Urothelium cell line (cell line): ENCODE data around the gene PDE9A.
A peak's percentile ranks its signal among the peaks of the same experiment; 100 is the strongest.

Experiments
- DNase-seq: peaks from one replicate; pipeline ENCODE4 v3.0.0; 2011; ENCODE audit warnings: low spot score, mixed read lengths
- FAIRE-seq: peaks from 2 replicates; lab custom pipeline; 2011; peaks lifted over from hg19 to GRCh38; lab: Jason Lieb, UNC

Gene PDE9A

DNA sequence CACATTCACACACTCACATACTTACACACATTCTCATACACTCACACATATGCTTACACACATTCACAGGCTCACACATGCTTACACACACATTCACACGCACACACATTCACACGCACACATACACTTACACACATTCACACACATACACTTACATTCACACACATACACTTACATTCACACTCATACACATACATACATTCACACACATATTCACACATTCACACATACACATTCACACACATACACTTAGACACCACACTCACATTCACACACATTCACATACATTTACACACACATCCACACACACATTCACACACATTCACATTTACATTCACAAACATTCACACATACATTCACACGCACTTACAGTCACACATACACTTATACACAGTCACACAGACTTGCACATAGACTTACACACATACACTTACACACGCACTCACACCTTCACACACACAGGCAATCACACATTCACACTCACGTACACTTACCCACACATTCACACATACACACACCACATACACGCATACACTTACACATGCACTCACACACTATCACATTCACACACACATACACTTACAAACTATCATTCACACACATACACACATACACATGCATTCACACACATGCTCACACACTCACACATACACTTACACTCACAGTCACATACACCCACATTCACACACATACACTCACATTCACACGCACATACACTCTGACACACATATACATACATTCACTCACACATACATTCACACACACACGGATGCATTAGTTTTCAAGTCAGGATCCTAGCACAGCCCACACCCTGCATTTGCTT is 16.8 kb downstream of the PDE9A start:
- FAIRE-seq (peak; percentile 99), DNase-seq (no peak)

DNA sequence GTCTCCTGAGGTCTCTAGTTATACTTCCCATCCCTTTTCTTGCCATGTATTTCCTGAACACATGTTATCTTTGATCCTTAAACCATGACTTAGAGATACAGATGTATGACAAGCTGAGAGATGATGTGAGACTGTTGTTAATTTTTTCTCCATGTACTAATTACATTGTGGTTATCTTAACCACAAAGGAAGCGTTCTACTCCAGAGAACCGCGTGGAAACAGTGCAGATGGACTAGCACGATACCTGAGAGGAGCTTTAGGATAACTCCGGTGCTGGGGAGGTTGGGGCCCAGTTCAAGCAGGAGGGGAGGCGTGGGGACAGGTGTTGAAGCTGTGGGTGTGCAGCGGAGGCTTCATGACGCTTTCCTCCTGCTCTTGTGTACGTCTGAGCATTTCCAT is 17.5 kb downstream of the PDE9A start:
- FAIRE-seq (no peak), DNase-seq (no peak)

DNA sequence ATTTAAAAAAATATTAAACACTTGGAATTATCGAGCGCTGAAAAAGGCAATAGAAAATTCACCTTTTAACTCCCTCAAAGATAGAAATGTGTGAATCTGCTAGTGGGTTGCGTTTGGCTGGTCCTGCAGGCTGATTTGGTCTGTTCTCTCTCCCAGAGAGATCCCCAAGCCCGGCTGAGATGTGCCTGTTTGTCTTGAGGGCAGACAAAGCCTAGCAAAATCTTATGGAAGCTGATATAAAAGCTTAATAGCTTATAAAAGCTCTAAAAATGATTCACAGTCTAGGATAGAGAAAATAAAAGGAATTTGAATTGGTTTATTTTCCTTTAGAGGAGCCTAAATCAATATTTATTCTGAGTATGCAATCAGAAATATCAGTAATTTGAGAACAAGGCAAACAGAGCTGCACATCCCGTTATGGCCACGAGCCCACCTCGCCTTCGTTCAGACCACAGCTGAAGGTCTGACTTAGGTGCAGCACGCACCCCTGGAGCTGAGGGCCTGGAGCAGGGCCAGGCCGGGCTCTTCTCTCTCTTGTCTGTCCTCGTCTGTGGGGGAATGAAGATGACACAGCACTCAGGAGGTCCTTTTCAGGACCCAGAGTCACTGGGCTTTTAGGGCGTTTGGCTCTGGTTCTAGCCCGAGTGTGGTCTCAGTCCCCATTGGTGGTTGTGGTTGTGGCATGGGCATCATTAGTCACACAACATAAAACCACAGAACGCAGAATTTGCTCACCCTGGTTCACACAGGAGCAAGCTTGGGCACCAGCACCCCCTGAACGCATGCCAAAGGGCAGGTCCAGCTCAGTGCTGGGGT is 18.6 kb downstream of the PDE9A start:
- FAIRE-seq, result no peak
- DNase-seq, result peak; percentile 61

DNA sequence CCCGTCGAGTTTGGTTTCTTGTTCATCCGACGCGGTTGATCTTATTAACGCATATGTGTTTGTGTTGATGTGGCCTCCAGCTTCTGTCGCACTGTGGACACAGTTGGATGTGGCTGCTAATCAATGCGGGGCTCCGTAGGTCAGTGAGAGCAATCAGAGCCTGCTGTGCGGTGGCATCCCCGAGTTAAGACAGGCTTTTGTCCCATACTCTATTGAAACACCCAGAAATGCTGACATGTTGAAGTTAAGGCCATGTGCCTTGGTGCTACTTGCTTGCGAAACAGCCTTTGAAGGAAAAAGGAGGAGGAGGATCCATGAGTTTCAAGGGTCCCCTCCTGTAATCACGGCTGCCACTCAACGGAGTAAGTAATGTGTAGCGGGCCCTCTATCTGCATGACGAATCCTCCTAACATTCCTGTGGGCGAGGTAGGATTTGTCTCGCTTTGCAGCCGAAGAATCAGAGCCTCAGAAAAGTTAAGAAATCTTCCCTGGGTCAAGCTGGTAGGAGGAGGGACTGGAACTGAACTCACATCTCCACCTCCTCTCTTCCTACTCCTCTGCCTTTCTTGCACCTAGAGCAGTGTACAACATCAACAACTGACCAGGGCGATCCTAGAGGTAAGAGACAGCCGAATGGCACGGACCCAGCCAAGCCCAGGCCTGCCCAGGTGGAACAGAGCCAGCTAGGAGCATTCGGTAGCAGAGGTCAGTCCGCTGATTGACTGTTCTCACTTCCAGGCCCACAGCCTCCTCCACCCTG is 19.5 kb downstream of the PDE9A start:
- FAIRE-seq, result peak; percentile 59
- DNase-seq, result peak; percentile 86

DNA sequence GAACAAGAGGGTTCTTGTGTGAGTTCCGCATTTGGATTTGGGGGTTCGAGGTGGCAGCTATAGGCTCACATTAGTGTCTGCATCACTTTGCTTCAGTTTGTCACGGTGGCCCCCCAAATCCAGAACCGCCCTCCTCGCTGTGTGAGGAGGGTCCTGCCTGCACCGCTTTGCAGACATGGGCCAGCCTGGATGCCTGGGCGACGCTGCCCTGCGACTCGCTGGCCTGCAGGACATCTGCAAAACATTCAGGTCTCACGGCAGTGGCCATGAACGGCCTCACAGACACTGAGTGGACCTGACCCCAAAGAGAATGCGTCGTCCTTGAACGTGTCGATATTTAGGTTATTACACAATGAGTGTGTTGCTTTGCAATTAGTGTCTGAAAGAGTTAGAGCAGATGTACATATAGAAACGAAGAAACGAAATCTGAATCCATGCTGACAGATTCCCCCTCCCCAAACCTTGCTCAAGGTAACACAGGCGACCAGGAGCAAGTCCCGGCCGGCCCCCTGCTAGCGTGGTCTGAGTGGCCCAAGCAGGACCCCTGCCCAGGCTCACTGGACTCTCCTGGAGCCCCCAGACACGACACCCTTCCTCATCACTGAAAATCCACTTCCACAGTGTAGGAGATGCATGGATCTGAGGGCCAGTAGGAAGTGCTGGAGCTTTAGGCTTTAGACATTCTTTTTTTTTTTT is 20.4 kb downstream of the PDE9A start:
- FAIRE-seq, result no peak

DNA sequence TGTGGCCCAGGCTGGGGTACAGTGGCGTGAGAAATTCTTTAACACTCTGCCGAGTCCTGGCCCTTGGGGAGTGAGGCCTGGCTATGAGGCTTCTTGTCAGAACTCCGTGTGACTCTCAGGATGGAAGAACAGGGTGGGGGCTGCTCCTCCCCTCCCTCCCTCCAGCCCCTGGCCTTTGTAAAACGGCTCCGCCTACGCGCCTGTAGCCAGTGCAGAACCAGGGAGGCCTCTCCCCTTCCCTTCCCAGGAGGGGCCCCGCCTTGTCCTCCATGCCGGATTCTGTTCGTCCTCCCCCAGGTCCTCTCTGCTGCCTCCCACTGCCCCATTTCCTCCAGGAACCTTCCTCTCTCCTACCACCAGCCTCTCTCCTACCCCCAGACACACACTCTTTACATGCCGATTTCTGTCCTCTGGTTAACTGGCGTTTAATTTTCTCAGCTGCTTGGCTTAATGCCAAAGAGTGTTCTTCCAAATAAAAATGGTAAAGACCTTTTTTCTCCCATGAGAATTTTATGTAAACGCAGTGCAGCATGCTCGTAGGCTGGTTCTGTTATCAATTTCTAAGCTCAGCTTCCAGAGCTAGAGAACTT is 21.0 kb downstream of the PDE9A start:
- no peak for FAIRE-seq
- DNase-seq, result no peak

More for the DNA sequence above, 20.4 kb downstream of the PDE9A start:
- no peak for DNase-seq

DNA sequence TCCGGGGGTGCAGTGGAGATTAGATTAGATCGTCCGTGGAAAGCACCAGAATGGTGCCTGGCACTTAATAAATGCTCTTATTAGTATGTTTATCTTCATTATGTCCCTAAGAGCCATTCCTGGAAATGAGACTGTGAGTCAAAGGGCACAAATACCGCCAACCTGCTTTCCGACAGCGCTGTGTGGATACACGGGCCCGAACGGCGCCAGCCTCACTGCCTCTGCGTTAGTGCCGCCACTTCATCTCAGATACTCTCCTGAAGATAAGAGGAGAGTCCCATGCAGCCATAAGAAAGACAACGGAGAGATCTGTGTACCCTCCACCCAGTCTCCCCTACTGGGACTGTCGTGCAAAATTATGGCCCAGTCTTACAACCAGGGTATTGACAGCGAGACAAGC is 22.0 kb downstream of the PDE9A start:
- FAIRE-seq, result no peak
- no peak for DNase-seq

DNA sequence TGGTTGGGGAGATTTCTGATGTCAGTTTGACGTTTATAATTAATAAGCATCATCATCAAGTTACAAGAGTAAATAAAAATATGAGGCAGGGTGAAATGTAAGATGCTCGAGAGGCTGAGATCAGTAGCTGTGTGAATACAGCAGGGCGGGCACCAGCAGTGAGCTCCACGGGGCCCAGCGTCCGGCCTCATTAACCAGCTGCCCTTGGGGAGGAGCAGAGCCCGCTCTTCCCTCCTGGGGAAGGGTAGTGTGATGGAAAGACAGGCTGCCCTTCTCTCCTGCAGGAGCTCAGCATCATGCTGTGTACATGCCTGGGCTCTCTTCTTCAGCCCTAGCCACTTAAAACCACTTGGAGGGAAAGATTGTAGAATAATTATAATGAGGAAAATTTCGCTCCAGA is 23.4 kb downstream of the PDE9A start:
- DNase-seq (no peak), FAIRE-seq (no peak)

DNA sequence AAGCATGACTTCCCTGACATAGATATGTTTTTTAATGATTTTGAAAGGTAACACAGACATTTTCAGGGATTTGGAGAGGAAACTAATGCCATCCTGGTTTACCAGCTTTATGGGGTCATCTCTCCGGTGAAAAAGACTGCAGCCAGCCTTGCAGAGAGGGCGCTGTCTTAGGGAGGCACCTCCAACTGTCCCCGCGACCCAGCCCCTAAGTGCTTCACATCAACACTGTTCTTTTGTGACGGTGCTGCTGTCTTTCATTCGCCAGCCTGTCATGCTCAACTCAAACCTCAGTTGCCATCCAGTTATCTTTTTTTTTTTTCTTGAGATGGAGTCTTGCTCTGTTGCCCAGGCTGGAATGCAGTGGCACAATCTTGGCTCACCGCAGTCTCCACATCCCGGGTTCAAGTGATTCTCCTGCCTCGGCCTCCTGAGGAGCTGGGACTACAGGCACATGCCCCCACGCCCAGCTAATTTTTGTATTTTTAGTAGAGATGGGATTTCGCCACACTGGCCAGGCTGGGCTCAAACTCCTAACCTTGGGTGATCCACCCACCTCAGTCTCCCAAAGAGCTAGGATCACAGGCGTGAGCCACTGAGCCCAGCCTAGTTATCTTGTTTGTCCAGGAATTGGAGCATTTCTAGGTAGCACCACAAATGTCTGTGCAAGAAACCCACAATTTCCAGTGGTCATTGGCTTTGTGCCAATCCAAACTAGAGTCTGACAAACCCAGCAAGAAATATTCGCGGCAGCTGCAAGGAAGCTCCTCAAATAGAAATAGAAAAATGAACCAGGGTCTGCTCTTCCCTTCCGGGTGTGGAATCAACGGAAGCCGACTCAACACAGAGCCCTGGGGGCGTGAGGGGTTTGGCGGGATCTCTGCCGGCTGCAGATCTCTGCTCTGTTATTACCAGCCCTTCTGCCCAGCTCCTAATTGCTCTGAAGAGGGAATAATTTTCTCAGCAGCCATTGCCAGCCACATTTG is 24.2 kb downstream of the PDE9A start:
- no peak for FAIRE-seq

DNA sequence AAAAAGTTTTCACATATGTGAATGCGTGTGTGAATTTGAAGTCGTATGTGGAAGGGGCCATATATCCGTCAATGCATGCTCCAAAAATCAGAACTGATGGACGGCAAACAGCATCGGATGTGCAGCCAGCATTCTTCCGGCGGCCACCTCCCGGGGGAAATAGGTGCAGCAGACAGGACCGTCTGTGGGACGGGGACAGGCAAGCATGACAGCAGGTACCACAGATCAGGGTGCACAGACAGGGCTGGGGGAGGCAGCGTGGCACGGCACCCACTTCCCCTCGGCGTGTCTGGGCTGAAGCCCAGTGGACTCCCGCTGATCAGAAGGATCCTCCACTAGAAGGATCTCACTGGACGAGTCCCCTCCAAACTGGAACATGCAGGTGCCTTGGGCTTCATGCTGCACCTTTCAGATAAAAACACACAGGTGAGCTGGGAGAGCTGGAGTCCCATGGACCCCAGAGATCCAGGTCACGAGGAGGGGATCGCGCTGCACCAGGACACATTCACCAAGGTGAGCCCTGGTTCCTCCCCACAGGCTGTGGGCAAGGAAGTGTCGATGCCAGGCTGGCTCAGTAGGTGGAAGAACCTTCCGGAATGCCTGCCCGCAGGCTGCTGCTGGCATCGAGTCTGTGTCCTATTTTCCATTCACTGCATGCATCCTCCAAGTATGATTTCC is 25.3 kb downstream of the PDE9A start:
- DNase-seq (no peak), FAIRE-seq (no peak)

More for the DNA sequence above, 24.2 kb downstream of the PDE9A start:
- DNase-seq, result peak; percentile 47

DNA sequence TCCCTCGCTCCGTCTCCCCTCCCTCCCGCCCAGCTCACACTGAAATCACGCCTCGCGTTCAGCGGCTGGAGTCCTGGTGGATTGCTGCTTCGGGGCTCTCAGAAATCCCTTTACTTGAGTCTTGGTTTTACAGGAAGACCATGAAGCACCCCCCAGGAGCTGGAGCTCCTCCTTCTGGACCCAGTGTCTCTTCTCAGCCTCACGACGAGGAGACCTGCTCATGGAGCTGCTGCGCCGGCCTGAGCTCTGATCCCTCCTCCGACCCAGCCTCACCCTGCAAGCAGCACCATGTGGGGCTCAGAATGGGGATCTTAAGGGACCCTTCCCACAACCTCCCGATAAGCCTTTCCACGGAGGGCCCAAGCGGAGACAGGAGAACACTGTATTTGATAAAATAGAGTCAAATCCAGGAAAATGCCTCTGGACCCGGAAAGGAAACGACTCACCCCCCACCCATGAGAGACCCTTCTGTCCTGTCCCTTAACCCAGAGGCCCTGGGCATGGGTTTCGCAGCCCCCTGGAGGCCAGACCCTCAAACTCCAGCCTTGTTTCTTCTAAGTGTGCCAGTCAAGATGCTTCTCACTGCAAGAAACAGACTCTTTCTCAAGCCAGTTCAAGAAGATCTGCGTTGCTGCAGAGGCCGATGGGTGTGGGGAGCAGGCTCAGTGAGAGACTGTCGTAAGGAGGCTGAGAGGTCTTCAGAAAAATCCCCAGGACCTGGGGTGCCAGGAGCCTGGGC is 26.1 kb downstream of the PDE9A start:
- FAIRE-seq, result no peak
- DNase-seq, result no peak

DNA sequence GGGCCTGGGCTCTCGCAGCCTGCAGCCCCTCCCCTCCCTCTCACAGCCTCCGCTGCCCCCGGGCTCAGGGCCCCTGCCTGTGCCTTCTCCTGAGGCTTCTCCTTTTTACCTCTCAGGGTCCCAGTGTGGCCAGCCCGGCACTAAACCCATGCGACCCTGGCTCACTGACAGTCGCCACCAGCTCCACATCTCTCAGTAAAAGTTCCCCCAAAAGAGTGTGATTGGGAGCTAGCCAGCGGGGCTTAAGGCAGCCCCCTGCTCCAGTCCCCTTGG is 26.6 kb downstream of the PDE9A start:
- FAIRE-seq (no peak), DNase-seq (no peak)

DNA sequence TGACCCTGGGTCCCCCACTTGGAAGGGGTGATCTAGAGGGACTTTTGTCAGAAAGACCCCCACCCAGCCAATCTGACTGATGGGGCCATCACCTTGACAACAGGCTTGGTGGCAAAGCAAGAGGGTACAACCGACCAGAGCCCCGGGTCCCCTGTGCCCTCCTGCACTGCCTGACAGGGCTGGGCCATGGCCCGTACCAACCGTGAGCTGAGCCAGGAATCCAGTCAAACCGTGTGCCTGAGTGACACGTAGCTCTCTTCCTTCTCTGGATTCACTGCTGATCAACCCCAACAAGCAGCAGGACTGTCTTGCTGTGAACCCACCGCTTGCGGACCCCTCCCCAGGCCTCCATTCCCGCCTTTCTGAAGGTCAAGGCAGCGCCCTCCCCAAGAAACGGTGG is 27.0 kb downstream of the PDE9A start:
- DNase-seq, result no peak
- FAIRE-seq, result no peak

DNA sequence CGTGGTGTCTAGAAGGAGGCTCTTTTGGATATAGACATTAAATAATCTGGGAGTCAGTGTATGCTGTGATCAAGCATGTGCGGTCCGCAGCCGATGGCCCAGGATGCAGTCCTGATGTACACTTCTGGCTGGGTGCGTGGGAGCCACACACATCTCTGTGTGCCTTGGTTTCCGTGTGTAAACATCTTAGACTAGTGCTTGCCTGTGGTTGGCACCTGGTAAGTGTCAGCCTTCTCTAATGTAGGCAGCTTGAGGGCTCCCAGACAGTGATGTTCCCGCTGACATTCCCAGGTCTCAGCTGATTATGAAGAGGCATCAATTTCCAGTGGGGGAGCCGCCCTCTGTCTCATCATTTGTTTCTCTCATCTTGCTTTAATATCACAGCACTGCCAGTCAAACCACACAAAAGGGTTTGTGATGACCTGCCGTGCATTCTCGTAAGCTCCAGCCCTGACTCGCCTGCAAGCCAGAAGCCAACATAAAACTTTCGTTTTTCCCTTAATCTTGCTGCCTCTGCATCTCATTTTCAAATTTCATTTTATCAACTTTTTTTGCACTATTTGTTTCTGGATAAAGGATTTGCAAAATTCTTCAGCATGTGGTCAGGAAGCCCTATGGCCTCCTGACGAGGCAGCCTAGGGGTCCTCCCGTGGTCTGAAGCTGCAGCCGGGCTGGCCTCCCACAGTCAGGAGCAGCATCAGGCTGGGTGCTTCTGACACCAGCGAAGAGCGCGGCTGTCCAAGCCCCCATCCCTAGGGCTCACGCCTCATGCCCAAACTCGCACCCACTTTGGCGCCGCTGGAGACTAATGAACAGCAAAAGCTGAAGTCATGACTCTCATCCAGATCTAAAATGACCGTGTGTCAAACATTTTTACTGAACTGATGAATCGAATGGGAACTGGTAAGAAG is 28.1 kb downstream of the PDE9A start:
- DNase-seq (no peak), FAIRE-seq (no peak)

DNA sequence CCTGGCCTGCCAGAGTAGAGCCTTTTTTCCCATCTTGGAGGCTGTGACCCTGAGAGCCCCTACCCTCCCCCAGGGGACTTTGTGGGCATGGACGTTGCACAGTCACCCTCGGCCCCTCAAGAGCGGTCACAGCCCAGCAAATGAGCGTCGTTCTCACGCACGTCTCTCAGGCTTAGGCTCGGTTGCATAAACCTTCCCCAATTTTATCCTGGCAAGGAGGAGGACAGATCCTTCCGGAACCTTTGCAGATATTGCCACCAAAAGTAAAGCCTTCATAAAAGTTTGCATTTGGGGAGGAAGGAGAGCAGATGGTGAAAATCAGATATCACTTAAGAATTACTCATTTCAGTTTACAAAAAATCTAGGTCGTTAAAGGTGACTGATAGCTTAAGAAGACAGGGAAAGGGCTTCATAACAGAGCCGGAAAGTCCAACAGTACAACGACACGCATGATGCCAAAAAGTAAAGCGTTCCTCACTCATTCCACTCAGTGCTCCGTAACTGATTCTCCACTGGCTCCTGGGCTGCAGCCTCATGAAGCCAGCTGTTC is 29.3 kb downstream of the PDE9A start:
- FAIRE-seq (no peak), DNase-seq (no peak)

DNA sequence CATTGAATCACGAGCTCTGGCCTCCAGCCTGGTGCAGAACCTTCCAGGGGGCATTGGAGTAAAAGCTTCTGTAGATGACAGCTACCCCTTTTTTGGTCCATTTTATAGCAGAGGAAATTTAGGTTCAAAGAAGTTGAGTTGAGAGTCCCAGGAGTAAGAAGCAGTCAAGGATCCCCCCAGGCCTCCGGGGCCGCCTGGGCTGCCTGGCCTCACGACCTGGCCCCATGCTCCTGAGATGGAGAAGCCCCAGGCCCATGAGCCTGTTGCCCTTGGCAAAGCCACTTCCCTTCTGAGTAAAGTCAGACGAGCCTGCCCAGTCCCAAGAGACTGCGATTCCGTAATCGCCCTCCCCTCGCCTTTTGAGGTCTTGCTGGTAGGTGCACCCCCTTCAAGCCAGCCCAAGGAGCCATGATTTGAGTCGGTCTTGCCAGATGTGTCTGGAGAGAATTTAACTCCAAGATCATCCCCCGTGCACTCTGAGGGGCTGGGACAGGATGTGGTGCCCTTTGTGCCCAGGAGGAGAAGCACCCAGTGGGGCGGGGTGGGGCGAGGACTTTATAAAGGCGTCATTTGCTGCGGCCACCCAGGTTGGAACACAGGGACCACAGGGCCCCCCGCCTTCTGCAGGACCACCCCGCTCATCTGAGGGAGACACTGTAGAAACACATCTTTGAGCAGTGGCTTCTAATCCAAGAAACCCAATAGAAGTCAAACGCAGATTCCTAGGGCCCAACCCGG is 30.1 kb downstream of the PDE9A start:
- FAIRE-seq, result no peak
- DNase-seq, result no peak
